Measurements from ENCODE around the gene TCF7L2.

Gene TCF7L2

DNA sequence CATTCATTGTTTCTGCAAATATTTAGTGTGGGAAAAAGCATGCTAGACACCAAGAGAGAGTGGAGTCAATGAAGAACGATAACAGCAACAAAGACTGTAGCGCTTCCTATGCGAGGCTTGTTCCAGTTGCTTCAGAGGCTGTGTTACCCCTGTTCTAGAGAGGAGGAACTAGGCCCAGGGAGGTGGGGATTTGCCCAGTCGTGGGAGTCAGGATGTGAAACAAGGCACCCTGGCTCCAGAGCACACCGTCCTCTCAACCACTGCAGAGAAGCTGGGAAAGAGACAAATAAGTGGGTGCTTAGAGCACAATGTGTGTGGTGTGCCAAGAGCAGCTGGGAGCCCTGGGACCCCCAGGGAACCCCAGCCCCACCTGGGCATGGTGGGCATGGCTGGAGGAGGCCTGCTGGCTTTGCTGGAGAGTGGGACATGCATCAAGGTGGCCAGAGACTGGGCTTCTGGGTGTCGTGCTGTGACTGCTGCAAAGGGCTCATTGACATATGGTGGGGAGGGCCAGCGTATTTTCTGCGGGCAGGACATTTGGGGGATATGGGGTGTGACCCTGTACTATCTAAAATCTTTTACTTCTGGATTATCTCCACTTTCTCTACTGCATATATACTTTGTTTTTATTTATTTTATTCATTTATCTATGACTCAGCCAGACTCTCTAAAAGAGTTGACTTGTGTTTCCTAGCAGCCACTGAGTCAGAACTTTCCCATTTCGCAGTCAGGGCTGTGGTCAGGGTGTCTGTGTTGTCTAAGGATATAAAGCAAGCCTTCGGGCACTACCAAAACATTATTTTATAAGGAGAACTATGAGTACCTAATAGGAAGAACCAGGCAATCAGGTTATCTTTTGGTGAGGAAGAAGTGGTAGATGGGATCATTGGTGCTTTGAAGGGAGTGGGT lies 95.4 kb downstream of the TCF7L2 start:
- peaks cover 6% of the 10 kb centered on the region for H3K4me1 Mint-ChIP-seq
- no peaks in the 10 kb centered on the region for H3K9me3 Mint-ChIP-seq
- ATAC-seq (no peak), DNase-seq (no peak)
- no peak overlapping the region for H3K27ac Mint-ChIP-seq
- H3K4me3 Mint-ChIP-seq: no peak overlapping the region
- peaks cover 12% of the 10 kb centered on the region for H3K27me3 Mint-ChIP-seq

DNA sequence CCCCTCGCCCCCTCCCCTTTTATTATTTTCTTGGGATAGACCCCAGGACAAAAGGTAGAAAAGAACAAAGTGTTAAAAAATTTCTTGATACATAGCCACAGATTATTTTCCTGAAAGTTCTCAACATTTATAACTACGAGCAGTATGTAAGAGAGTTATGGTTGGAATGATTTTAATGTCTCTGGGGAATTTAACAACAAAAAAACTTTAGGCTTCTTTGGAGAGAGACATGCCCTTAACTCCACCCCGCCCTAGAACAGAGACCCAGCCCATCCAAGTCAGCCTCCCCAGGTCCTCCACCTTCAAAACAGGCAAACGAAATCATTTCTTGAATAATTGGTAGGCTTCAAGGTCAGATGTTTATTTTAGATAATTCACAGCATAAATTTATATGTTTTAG lies 97.1 kb downstream of the TCF7L2 start:
- no peak for ATAC-seq

DNA sequence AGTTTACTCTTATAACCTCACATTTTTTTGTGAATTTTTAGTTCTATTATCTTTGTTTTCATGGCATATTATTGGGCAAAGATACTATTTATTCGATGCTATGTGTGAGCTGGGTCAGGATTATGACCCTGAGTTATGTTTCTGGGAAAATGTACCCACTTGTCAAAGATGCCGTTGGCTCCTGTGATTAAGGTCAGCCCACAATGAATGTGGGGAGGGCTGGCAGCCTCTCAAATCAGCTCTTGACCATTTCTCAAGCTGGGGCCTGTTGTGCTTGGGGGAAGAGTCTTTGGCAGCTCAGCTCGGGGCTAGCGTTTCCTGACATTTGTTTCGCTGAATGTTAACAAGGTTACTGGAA lies 97.5 kb downstream of the TCF7L2 start:
- Mint-ChIP-seq H3K9me3 (no peaks in the 10 kb centered on the region), H3K27me3 (peaks cover 21% of the 10 kb centered on the region), H3K4me3 (no peak overlapping the region), H3K27ac (no peak overlapping the region), H3K4me1 (peaks cover 25% of the 10 kb centered on the region)
- DNase-seq: no peak
- no peak for ATAC-seq

More for the DNA sequence above, 97.1 kb downstream of the TCF7L2 start:
- DNase-seq: no peak
- no peak overlapping the region for H3K4me3 Mint-ChIP-seq
- H3K4me1 Mint-ChIP-seq: peaks cover 24% of the 10 kb centered on the region
- H3K27ac Mint-ChIP-seq: no peak overlapping the region
- no peaks in the 10 kb centered on the region for H3K9me3 Mint-ChIP-seq
- peaks cover 17% of the 10 kb centered on the region for H3K27me3 Mint-ChIP-seq

DNA sequence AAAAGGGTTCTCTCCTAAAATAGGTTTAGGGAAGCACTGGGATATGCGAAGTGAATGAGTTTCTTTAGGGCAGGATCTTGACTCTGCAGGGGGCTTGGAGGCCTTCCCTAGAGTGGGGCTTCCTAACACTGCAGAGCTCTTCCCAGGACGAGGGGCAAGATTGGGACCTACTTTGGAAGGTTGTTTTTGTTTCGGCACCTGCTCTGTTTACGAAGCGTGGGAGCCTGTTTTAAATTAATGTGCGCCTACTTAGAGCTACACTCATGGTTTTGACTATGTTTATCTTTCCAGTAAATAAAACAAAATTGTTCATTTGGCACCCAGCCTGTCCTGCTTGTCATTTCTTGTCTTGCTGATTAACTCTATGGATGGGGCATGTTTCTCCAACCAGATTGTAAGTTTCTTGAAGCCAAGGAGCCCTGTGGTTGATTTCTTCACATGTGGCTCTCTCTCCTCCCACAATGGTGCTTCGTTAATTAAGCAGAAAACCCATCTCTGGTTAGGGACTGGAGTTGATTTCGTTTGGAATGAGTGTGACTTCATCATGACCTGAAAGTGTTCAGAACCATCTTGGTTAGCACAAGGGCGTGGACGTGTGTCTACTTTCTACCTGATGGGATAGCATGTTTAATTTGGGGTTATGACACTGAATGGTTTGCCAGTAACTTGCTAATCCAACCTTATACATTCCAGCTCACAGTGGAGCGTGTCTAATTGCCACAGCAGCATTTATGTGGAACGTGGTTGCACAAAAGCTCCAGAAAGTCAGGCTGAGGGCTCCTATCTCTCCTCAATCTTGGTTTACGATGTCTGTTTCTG lies 98.1 kb downstream of the TCF7L2 start:
- Mint-ChIP-seq H3K27ac (no peak overlapping the region), H3K27me3 (peaks cover 26% of the 10 kb centered on the region), H3K4me1 (peaks cover 25% of the 10 kb centered on the region), H3K9me3 (no peaks in the 10 kb centered on the region), H3K4me3 (no peak overlapping the region)
- ATAC-seq: no peak
- no peak for DNase-seq

DNA sequence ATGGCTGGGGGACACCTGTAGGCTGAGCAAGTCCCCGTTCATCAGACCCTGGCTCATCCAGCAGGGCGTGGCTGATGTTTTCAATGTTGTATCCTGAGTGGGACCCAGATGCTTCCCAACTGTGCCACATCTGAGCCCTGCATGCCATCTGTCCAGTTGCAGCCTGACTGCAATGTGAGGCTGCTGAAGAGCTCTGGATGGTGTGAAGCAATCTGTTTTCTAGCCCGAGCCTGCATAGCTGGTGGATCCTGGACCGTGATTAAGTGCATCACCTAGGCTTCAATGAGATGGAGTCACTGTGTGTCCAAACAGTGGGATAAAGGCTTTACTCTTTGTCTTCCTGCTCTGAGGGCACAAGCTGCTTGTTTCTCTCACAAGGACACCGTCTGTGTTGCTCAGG lies 99.8 kb downstream of the TCF7L2 start:
- ATAC-seq: no peak
- H3K4me1 Mint-ChIP-seq: peaks cover 25% of the 10 kb centered on the region
- peaks cover 32% of the 10 kb centered on the region for H3K27me3 Mint-ChIP-seq
- no peak for DNase-seq
- H3K27ac Mint-ChIP-seq: no peak overlapping the region
- no peak overlapping the region for H3K4me3 Mint-ChIP-seq
- H3K9me3 Mint-ChIP-seq: no peaks in the 10 kb centered on the region

DNA sequence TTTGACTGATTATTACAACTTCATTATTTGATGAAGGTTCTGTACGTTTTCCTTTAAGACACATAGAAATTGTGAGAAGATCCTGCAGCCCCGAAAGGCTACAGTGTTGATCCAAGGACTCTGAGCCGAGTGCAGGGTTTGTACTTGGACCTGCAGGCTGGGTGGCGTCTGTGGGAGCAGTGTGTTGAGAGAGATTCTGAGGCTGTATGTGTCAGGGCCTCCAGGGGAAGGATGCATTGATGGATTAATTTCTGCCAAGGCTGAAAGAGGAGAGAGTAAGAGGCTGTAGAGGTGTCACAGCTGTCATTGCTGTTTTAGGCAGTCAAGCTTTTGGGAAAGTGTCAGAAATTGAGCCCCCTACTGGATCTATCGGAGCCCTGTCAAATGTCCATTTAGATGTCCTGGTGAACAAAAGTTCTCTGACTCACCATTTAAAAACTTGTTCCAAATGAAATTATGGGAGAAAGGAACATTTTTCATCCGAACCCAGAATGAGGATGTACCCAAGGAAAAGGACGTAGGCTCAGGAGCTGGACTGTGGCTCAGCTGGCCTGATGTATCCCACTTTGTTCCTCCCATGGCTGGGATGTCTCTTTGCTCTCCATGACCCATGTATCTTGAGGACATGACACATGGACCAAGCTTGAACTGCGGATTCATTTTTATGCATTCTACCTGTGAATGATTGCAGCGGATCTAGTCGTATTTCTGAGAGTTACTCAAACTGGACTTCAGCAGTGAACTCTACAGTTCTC lies 102.2 kb downstream of the TCF7L2 start:
- DNase-seq: no peak
- Mint-ChIP-seq H3K4me1 (peaks cover 25% of the 10 kb centered on the region), H3K27ac (no peak overlapping the region), H3K4me3 (no peak overlapping the region), H3K9me3 (no peaks in the 10 kb centered on the region), H3K27me3 (peaks cover 26% of the 10 kb centered on the region)
- no peak for ATAC-seq

DNA sequence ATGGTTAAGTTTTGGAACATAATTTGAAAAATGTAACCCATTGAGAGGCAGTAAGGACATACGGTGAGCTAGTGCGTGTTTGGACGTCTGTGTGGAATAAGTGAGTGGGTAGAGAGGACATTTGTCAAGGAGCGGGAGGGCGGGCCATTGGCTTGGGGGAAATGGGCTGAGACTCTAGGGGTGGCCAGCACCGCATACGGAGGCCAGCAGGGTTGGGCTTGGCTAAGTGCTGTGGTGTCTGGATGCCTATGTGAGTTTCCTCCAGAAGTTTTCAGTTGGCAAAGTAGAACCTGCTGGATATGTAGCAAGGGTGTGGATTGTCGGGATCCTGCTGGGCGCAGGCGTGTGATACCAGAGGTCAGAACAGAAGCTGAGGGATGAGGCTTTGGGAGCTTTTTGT lies 103.0 kb downstream of the TCF7L2 start:
- Mint-ChIP-seq H3K4me3 (no peak overlapping the region), H3K4me1 (peaks cover 25% of the 10 kb centered on the region), H3K9me3 (no peaks in the 10 kb centered on the region), H3K27me3 (peaks cover 26% of the 10 kb centered on the region), H3K27ac (no peak overlapping the region)
- DNase-seq: no peak
- ATAC-seq: no peak

DNA sequence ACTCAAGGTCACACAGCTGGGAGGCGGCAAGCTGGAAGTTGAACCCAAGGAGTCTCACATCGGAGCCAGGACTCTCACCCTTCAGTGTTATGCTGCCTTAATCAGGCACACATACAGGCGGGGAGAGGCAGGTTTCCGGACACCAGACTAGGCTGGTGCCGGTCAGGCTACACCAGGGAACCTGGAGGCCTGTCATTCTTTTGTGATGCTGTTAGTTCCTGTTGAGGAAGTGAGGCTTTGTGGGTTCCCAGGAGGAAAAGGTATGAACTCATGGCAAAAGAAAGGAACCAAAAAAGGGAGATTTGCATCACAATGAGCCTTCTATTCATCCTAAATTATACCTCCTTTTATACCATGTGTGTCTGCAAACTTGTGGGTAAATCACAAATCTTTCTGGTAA lies 103.8 kb downstream of the TCF7L2 start:
- DNase-seq: no peak
- ATAC-seq: no peak

DNA sequence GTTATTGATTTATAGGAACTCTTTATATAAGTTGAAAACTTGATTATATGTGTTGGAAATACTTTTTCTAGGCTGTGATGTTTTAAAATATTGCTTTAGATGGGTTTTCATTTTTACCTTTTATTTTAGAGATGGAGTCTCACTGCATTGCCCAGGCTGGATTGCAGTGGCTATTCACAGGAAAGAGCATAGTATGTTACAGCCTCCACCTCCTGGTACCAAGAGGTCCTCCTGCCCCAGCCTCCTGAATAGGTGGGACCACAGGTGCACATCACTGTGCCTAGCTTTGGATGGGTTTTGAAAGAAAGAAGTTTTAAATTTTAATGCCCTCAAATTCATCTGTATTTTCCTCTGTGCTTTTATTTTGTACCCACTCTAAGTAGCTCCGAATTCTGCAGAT lies 105.4 kb downstream of the TCF7L2 start:
- H3K4me1 Mint-ChIP-seq: peaks cover 18% of the 10 kb centered on the region
- no peaks in the 10 kb centered on the region for H3K9me3 Mint-ChIP-seq
- no peak for ATAC-seq
- no peak overlapping the region for H3K4me3 Mint-ChIP-seq
- no peak overlapping the region for H3K27ac Mint-ChIP-seq
- peaks cover 26% of the 10 kb centered on the region for H3K27me3 Mint-ChIP-seq
- DNase-seq: no peak

More for the DNA sequence above, 103.8 kb downstream of the TCF7L2 start:
- Mint-ChIP-seq H3K4me3 (no peak overlapping the region), H3K27me3 (peaks cover 26% of the 10 kb centered on the region), H3K27ac (no peak overlapping the region), H3K9me3 (no peaks in the 10 kb centered on the region), H3K4me1 (peaks cover 25% of the 10 kb centered on the region)

DNA sequence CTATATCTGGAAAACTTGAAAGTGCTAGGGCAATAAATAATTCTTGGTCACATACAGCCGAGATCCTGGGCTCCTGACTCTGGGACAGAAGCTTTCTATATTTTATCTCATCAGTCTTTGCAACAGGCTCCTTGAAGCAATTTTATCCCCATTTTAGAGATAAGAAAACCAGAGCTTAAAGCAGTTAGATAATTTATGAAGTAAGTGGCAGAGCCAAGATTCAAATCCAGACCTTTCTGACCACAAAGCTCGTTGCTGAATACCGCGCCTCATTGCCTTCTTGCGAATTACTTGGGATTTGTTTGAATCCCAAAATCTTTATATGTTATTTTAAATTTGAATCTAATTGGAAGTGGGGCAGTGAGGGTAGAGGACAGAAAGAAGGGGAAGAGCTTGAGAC lies 106.0 kb downstream of the TCF7L2 start:
- Mint-ChIP-seq H3K4me1 (peaks cover 12% of the 10 kb centered on the region), H3K4me3 (no peak overlapping the region), H3K27me3 (peaks cover 26% of the 10 kb centered on the region), H3K27ac (no peak overlapping the region), H3K9me3 (no peaks in the 10 kb centered on the region)
- DNase-seq (no peak), ATAC-seq (no peak)

DNA sequence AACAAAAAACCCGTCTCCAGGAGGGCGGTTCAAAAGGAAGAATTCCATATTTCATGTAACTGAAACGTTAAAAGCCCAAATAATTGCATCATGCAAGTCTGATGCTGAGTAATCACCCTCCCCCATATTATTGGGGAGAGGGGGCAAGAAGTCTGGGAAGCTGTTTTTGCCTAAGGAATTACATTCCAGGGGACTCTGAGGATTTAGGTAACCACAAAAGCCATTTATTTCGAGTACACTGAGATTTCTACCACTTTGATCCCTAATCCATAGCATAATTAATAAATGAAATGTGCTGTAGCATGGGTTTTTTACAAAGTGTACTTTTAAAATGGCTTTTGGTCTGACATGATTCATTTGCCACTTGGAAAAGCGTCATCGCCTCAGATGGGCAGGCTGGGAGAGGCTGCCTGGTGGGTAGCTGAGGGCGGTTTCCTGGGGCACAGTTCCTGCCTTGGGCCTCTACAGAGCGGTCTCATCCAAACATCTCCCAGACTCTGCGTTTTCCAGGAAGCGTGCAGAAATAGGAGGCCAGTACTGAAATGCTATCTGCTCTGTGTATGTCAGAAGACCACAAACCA lies 106.5 kb downstream of the TCF7L2 start:
- ATAC-seq (no peak), DNase-seq (no peak)
- Mint-ChIP-seq H3K27ac (no peak overlapping the region), H3K27me3 (peaks cover 26% of the 10 kb centered on the region), H3K4me1 (peaks cover 7% of the 10 kb centered on the region), H3K9me3 (no peaks in the 10 kb centered on the region), H3K4me3 (no peak overlapping the region)

DNA sequence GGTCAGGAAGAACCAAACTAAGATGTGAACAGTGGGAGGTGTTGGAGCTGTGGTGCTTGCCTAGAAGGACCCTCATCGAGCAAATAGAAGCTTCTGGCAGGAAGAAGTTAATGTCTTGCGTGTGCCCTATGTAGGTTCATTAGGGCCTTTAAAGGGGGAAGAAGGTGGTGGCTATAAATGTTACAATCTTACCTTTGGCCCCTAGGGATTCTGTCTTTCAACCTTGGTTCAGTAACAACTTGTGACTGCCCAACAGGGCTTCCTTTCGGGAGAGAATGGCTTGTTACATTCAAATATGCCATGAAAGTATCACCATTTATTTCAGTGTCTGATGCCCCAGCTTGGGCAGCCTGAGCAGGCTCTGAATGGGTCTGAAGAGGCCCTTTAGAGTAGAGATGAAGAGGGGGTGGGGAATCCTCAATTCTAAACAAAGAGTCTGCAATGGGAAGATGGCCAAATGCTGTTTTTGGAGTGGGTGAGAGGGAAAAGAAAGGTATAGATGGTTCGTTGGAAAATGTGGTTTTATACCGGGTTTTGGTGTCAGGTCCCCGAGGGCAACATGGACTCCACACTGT lies 108.0 kb downstream of the TCF7L2 start:
- H3K9me3 Mint-ChIP-seq: no peaks in the 10 kb centered on the region
- no peak for DNase-seq
- H3K27ac Mint-ChIP-seq: no peak overlapping the region
- H3K27me3 Mint-ChIP-seq: peaks cover 13% of the 10 kb centered on the region
- no peak for ATAC-seq
- H3K4me3 Mint-ChIP-seq: no peak overlapping the region
- H3K4me1 Mint-ChIP-seq: no peaks in the 10 kb centered on the region

DNA sequence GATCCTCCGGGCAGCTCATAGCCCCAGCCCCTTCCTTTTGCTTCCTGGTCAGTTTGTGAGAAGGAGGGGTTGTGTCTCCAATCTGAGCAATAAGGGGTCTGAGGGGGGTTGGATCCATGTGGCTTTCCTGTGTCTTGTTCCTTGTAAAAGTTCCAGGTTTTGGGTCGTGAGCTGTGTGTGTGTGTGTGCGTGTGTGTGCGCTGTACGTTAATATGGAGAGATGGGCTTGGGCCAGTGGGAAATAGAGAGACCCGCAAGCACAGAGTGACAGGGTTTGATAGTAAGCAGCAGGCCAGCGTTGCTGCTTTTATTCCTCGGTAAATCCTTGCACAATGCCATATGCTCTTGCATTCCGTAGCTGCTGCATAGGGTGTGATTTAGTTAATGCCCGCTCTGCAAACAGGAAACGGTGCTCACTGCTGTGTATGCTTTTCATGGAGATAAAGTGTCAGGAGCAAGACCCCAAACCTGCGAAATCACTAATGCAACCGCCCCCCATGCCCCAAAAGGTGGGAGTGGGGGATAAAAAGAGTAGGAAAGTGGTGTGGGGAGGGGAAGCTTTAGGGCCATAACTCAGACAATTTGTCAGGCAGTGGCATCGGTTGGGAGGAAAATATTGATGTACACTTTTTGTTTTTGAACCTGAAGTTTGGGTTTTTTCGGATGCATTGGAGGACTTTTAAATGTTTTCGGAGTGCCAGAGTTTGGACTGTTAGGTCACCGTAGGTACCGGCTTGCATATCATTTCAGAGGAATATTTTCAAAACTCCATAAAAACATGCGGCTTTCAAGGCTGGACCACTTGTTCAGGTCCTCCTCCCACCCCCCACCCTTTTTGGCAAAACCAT lies 108.7 kb downstream of the TCF7L2 start:
- Mint-ChIP-seq H3K4me1 (no peaks in the 10 kb centered on the region), H3K27ac (no peak overlapping the region), H3K27me3 (peaks cover 6% of the 10 kb centered on the region), H3K9me3 (no peaks in the 10 kb centered on the region), H3K4me3 (no peak overlapping the region)
- ATAC-seq (no peak), DNase-seq (no peak)

DNA sequence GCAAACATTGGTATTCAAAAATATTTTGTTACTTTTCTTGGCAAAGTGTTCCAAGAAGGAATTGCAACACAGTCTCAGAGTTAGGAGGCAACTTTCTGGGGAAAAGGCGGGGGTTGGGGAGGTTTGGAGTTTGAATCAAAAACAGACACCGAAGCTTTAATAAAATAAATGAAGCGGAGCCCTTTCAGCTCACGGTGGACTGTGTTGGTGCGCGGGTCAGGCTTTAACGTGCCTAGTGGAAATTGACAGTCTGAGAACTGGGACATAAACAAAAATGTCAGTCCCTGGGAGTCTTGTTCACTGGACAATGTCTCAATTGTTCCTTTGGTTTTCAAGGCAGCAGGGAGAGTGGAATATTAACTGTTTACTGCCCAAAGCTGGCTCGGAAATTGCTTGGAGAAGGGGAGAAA lies 109.3 kb downstream of the TCF7L2 start:
- no peaks in the 10 kb centered on the region for H3K4me1 Mint-ChIP-seq
- no peak overlapping the region for H3K4me3 Mint-ChIP-seq
- DNase-seq: no peak

More for the DNA sequence above, 109.3 kb downstream of the TCF7L2 start:
- no peak for ATAC-seq
- Mint-ChIP-seq H3K27me3 (no peaks in the 10 kb centered on the region), H3K27ac (no peak overlapping the region), H3K9me3 (no peaks in the 10 kb centered on the region)
